ENCODE measurements around the gene GPRIN3.
"Not testable (repeated sequence)": the region's sequence is repeated elsewhere in the genome, so short reads cannot be mapped to it uniquely, and the experiment has no call there.

Gene GPRIN3

GRCh38 chr4:89212666-89213381 lies 94.8 kb downstream of the GPRIN3 start:
- no peak for DNase-seq

- DNase-seq: no peak
Observed at GRCh38 chr4:89204624-89205023, 103.0 kb downstream of the GPRIN3 start.

GRCh38 chr4:89203902-89204301 lies 103.7 kb downstream of the GPRIN3 start:
- DNase-seq: no peak

GRCh38 chr4:89199394-89199793 lies 108.2 kb downstream of the GPRIN3 start:
- not testable (repeated sequence) for DNase-seq

- DNase-seq: no peak
Observed at GRCh38 chr4:89197920-89198319, 109.7 kb downstream of the GPRIN3 start.

GRCh38 chr4:89196745-89197144 lies 110.9 kb downstream of the GPRIN3 start:
- DNase-seq: no peak

GRCh38 chr4:89196056-89196674 lies 111.4 kb downstream of the GPRIN3 start:
- no peak for DNase-seq

- DNase-seq: no peak
Observed at GRCh38 chr4:89193843-89194242, 113.8 kb downstream of the GPRIN3 start.

Data from activated CD4-positive, alpha-beta T cell treated with anti-CD3 and anti-CD28 coated beads, Interleukin-2, Interleukin-6, amounts not matched to agents 100 ng/mL and 50 ng/mL, durations not matched to agents 16 hours and 8 hours (primary cell).